Esophagus muscularis mucosa (tissue), 4 donors: ENCODE results near the gene HACD2.

ENCODE experiments used
- CTCF ChIP-seq, 3 experiments: fragments of 200-600 bp in 2 of 3; fragments of 450-650 bp in 1 of 3; sonication (generic) in 2 of 3; IDR thresholded peaks; one replicate each; pipeline ENCODE4 v1.5.1; 2017 to 2019; ENCODE audit warnings: antibody characterized with exemption in 3 of 3, mild to moderate bottlenecking in 2 of 3, moderate library complexity in 1 of 3
- EP300 ChIP-seq: sonication (generic); formaldehyde crosslinking; IDR thresholded peaks from one replicate; pipeline ENCODE4 v1.6.1; 2017; ENCODE audit warnings: antibody characterized with exemption
- POLR2A ChIP-seq: fragments of 450-650 bp; IDR thresholded peaks from one replicate; pipeline ENCODE4 v1.6.1; 2017; ENCODE audit warnings: antibody characterized with exemption, moderate library complexity, mild to moderate bottlenecking, low read depth
- POLR2AphosphoS5 ChIP-seq, 2 donors: sonication (generic); formaldehyde crosslinking; IDR thresholded peaks; one replicate each; pipeline ENCODE4 v1.6.1; 2017; ENCODE audit warnings: antibody characterized with exemption in 2 of 2

GRCh38 chr3:123602325-123602724 is 17.5 kb upstream of the HACD2 start:
- TF ChIP-seq CTCF (IDR thresholded peaks at IDR 0.05), result no peak
- TF ChIP-seq POLR2A, result no peak
- peak in 1 of 2 donors; percentile 31 for TF ChIP-seq POLR2AphosphoS5 (IDR thresholded peaks at IDR 0.05)
- TF ChIP-seq EP300, result no peak
